D721Med (cell line): ENCODE data around the gene EPN2.

Experiments used
- DNase-seq: peaks from one replicate; pipeline ENCODE4 v3.0.0; 2011; ENCODE audit warnings: low spot score; ENCODE audit not compliant: insufficient read length
- FAIRE-seq: peaks from 2 replicates; lab custom pipeline; 2011; peaks lifted over from hg19 to GRCh38; lab: Jason Lieb, UNC
- CTCF ChIP-seq: IDR thresholded peaks from 2 replicates; pipeline ENCODE4 v1.5.1; 2012; ENCODE audit warnings: mild to moderate bottlenecking, control low read depth; ENCODE audit not compliant: insufficient read depth; ENCODE audit errors: missing control alignments

The EPN2 gene

DNA sequence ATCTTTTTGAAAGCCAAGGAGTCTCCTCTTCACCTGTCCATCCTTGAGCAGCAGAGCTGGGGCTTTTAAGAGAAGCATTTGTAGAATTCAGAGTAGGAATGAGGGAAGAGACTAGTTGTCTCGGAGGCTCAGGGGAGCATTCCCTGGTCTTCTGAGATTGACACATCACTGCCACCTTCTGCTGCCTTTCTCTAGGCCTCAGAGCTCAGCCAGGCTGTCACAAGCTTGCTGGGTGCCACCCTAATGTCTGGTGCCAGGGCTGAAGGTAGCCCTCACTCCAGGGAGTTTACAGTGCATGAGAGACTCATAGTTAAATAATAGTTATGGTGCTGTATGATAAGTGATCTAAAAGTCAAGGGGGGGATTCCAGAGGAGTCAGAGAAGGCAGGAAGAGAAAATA is 85.7 kb downstream of the EPN2 start:
- TF ChIP-seq CTCF: no peak
- no peak for FAIRE-seq
- DNase-seq: no peak

- no peak for TF ChIP-seq CTCF
- DNase-seq (no peak), FAIRE-seq (no peak)
Observed at GRCh38 chr17:19325542-19325941, 88.4 kb downstream of the EPN2 start.

GRCh38 chr17:19327031-19327783 is 90.0 kb downstream of the EPN2 start:
- DNase-seq (no peak), FAIRE-seq (no peak)
- no peak for TF ChIP-seq CTCF

DNA sequence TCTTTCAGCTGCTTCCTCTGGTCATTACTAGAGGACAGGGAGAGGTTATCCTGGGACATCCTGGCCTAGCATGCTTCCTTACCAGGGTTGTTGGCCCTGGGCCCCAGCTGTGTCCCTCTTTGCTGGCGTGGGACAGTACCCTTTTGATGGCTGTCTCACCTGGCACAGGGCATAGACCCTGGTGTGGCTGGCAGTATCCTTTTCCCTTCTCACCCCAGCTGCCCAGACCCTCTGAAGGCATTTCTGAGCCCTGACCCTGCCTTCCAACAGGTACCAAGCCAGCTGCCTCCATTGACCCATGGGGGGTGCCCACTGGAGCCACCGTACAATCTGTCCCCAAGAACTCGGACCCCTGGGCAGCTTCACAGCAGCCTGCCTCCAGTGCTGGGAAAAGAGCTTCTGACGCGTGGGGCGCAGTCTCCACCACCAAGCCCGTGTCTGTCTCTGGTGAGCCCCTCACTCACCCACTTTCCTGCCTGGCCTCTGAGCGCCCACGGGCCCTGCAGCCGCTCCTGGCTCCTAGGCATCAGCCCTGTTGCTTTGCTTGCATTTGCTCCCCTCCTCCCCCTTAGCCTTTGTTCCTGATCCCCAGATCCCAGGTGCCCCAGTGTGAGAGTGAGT is 91.4 kb downstream of the EPN2 start:
- DNase-seq (no peak), FAIRE-seq (no peak)
- TF ChIP-seq CTCF: no peak

GRCh38 chr17:19329136-19329535 is 92.0 kb downstream of the EPN2 start:
- DNase-seq (no peak), FAIRE-seq (no peak)
- no peak for TF ChIP-seq CTCF

DNA sequence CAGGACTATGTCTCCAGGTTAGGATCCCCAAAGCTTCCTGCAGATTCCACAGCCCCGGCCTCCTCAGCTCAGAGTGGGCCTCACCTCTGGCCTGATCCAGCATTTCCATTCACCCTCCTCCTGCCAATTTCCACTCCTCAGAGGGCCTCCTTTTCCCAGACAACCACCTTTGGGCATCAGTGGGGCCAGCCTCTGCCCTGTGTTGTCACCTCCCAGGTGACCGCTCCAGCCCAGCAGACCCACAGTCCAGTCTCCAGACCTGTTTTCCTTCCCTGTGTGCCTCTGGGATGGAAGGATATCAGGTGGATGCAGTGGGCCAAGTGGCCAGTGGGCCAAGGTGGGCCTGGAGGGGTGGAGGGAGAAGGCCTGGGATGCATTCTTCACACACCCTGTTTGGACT is 92.7 kb downstream of the EPN2 start:
- TF ChIP-seq CTCF: no peak
- DNase-seq (no peak), FAIRE-seq (no peak)

- TF ChIP-seq CTCF: no peak
- DNase-seq (no peak), FAIRE-seq (no peak)
Observed at GRCh38 chr17:19330271-19330670, 93.1 kb downstream of the EPN2 start.
